Measurements from ENCODE around the gene ARL13B.
"Not testable (repeated sequence)": the region's sequence is repeated elsewhere in the genome, so short reads cannot be mapped to it uniquely, and the experiment has no call there.

Gene ARL13B
- total RNA-seq, result 6.3 to 22.2 reads per million in 2 donors

GRCh38 chr3:93979850-93980676 lies at the start of gene ARL13B:
TSS of gene ARL13B (plus strand) at chr3:93980155. CDS start at chr3:93980424, 269 bp downstream.
- peak; percentile 88 for DNase-seq

GRCh38 chr3:93931597-93932229 lies 48.2 kb upstream of the ARL13B start:
- DNase-seq, result no peak

DNA sequence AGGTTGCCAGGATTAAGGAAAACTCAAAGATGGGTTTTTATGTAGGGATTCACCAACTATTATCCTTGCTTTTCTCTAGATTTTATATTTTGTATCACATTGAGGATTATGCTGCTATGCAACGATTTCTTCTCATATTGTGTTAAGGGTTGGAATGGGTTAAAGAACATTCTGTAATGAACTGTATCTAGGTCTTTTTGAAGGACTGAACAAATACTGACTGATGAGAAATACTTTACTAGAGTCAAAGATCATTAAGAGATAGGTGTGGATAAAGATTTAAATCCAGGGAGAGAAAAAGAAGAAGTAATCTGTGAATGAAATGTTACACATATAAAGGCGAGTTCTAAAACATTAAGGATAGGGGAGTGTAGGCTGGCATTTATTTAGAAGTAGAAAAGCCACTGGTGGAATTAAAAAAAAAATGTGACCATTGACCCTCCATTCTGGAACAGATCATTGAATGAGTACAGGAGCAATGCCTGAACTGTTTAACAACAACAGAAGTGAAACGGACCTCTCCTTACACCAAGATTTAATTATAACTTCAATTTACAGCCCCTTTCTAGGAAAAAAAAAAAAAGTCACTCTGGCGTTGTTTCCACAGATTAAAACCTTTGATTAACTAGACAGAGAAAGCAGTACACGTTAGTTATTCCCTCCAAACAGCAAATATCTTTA lies 45.4 kb upstream of the ARL13B start:
- DNase-seq, result no peak

GRCh38 chr3:93936549-93936948 lies 43.4 kb upstream of the ARL13B start:
- no peak for DNase-seq

GRCh38 chr3:93937485-93937884 lies 42.5 kb upstream of the ARL13B start:
- not testable (repeated sequence) for DNase-seq

GRCh38 chr3:93949958-93950357 lies 30.0 kb upstream of the ARL13B start:
- not testable (repeated sequence) for DNase-seq

DNA sequence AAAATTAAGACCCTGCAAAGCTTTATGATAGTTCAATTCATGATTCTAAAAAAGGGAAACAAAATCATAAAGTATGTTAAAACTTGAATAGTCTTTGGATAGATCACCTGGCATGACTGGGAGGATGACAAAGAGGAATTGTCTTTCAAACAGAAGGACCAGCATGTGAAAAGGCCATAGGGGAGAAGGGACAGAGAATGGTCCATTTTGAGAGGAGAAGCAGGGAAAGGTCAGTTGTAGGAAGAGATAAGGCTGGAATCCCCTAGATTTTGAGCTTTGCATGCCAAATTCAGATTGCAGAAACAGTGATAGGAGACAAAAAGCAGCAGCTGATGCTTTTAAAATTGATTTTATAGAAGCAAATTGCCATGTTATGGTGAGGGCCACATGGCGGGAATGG lies 18.9 kb upstream of the ARL13B start:
- no peak for DNase-seq

DNA sequence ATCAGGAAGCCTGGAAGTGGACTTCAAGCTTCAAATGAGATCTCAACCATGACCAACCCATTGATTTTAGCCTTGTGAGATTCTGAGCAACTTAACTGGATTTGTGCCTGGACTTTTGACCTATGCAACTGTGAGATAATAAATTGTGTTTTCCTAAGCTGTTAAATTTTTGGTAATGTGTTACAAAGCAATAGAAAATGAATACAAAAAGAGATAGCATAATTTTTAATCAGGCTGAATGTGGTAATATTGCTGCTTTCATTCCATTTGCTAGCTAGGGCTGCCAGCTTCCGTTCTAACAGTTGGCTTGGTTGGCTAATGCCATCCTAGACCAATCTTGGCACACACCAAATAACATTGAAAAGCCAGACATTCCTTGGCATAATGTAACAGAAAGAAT lies 18.5 kb upstream of the ARL13B start:
- no peak for DNase-seq

GRCh38 chr3:93962798-93963197 lies 17.2 kb upstream of the ARL13B start:
- no peak for DNase-seq

DNA sequence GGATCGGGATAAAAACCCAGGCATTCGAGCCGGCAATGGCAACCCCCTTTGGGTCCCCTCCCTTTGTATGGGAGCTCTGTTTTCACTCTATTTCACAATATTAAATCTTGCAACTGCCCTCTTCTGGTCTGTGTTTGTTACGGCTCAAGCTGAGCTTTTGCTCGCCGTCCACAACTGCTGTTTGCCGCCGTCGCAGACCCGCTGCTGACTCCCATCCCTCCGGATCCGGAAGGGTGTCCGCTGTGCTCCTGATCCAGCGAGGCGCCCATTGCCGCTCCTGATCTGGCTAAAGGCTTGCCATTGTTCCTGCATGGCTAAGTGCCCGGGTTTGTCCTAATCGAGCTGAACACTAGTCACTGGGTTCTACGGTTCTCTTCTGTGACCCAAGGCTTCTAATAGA lies 14.8 kb upstream of the ARL13B start:
- not testable (repeated sequence) for DNase-seq

- DNase-seq, result no peak
These were observed 10.5 kb upstream of the ARL13B start for GRCh38 chr3:93969443-93969842.

DNA sequence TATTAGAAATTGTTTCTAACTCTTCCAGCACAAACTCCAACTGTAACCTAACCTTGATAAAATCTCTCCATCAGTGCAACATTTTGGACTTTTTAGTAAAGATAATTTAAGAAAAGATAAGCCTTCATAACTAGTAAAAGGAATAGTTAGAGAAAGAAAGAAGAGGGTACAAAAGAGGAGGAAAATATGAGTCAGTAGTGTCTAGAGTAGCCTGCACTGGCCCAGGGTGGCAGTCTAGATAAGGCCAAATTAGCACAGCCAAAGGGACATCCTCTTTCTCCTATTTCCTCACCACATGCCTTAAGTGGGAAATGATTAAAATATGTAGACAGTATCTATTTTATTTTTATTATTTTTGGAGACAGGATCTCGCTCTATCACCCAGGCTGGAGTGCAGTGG lies 10.0 kb upstream of the ARL13B start:
- DNase-seq, result no peak

- peak; percentile 7 for DNase-seq
These were observed 6.5 kb upstream of the ARL13B start, which contains the start of gene PROS1 for GRCh38 chr3:93973131-93974126. TSS of gene PROS1 (minus strand) at chr3:93973896. CDS start at chr3:93973749, 147 bp downstream.

GRCh38 chr3:93981649-93982048 lies 1.7 kb downstream of the ARL13B start:
- DNase-seq, result no peak

GRCh38 chr3:93983408-93983807 lies 3.5 kb downstream of the ARL13B start:
- DNase-seq, result no peak

- no peak for DNase-seq
These were observed 4.7 kb downstream of the ARL13B start for GRCh38 chr3:93984618-93985017.

- DNase-seq, result no peak
These were observed 8.3 kb downstream of the ARL13B start for GRCh38 chr3:93988283-93988682.

DNA sequence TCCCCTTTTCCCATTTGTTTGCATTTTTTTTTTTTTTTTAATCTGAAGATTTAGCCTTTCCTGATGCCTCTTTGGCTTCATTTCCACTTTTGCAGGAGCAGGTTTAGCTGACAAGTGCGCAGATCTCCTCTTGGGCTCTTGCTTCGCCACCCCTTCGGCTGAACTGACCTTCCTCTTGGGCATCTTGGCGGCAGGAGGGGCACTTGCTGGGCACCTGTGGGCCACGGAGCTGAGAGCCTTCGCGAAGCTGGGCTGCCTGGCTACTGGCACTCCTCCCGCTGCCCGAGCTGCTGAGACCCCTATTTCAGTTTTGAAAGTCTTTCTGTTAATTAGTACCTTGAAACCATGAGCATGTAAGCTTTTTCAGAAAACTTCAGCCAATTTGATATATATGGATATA lies 8.8 kb downstream of the ARL13B start:
- DNase-seq, result no peak

DNA sequence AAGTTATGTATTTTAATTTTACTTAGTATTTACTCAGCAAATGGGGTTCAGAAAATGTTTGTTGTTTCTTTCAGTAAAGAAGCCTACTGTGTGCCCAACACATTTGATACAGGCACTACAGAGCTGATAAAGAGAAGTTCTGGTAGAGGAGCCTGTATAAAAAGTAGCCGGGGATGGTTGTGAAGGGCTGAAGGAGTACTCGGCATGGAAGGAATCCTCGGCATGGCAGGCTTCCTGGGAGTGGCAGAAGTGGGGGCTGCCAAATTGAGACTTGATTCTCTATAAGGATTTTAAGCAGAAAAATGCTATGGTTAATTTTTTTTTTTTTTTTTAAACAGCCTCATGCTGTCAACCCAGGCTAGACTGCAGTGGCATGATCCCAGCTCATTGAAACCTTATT lies 9.3 kb downstream of the ARL13B start:
- no peak for DNase-seq

DNA sequence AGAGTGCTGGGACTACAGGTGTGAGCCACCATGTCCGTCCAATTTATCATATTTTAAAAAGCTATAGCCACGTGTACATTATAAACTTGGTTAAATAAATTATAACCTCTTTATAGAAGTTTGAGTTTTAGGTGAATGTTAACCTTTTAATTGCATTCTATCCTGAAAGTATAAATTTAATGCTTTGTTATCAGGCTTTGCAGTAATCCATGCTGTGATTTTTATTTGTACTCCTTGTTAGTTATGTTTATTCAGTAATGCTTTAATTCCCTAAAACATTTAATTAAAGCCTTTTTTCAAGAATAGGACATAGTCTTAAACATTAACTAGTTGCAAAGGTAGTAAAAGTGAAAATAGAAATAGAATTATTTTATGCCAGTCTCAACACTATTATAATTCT lies 11.7 kb downstream of the ARL13B start:
- no peak for DNase-seq

GRCh38 chr3:93992207-93992606 lies 12.3 kb downstream of the ARL13B start:
- no peak for DNase-seq

DNA sequence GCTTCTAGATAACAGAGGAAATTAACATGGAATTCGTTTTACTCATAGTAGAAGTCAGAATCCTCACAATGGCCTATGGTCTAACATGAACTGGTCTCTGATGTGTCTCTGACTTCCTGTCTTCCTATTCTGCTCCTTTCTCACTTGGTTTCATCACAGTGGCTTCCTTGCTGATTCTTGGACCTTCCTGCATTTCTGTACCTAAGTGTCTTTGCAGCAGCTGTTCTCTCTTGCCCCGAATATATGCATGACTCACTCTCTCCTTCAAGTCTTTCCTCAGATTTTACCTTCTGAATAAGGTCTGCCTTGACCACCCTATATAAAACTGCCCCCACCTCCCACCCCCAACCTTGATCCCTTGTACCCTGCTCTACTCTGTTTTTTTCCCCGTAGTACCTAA lies 14.1 kb downstream of the ARL13B start:
- no peak for DNase-seq

Measured in T-helper 9 cell (primary cell).